GM10266 (cell line): ENCODE measurements around the gene DIO2.

Experiments
- DNase-seq: peaks from one replicate; pipeline ENCODE4 v3.0.0; 2012; ENCODE audit errors: extremely low spot score
- TF ChIP-seq, protein P1 (sequence below): IDR thresholded peaks from 2 replicates; pipeline ENCODE4 v1.5.1; 2012; ENCODE audit warnings: mild to moderate bottlenecking, low read depth; ENCODE audit not compliant: control insufficient read depth, insufficient read depth; ENCODE audit errors: missing control alignments

The DIO2 gene

DNA sequence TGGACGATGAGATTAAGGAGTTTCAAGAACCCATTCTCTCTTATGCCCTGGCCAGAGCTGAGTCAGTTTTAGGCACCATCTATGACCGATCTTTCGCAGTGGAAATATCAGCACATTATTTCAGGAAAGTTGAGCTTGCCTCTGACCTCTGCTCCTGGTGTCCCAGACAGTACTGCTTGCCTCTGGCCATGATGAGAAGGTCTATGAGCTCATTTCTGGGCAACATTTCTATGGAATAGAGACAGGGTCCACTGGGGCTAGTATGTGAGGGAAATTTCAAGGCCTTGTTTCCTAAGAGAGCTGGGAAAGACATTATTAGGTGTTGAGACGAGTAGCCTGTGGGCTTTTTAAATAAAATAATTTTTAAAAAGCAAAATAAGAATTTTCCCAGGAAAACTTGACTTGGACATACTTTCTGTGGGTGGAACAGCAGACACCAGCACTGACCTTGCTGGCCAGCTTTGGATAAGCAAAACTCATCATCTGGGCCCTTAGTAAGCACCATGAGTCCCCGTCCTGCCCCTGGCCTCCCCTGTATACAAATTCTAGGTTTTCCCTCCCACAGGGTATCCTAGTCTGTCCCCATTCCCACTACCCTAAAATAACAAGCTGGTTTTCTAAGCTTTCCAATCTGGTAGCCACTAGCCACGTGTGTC is 43.4 kb downstream of the DIO2 start:
- TF ChIP-seq, protein P1, sequence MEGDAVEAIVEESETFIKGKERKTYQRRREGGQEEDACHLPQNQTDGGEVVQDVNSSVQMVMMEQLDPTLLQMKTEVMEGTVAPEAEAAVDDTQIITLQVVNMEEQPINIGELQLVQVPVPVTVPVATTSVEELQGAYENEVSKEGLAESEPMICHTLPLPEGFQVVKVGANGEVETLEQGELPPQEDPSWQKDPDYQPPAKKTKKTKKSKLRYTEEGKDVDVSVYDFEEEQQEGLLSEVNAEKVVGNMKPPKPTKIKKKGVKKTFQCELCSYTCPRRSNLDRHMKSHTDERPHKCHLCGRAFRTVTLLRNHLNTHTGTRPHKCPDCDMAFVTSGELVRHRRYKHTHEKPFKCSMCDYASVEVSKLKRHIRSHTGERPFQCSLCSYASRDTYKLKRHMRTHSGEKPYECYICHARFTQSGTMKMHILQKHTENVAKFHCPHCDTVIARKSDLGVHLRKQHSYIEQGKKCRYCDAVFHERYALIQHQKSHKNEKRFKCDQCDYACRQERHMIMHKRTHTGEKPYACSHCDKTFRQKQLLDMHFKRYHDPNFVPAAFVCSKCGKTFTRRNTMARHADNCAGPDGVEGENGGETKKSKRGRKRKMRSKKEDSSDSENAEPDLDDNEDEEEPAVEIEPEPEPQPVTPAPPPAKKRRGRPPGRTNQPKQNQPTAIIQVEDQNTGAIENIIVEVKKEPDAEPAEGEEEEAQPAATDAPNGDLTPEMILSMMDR, result no peak
- no peak for DNase-seq

DNA sequence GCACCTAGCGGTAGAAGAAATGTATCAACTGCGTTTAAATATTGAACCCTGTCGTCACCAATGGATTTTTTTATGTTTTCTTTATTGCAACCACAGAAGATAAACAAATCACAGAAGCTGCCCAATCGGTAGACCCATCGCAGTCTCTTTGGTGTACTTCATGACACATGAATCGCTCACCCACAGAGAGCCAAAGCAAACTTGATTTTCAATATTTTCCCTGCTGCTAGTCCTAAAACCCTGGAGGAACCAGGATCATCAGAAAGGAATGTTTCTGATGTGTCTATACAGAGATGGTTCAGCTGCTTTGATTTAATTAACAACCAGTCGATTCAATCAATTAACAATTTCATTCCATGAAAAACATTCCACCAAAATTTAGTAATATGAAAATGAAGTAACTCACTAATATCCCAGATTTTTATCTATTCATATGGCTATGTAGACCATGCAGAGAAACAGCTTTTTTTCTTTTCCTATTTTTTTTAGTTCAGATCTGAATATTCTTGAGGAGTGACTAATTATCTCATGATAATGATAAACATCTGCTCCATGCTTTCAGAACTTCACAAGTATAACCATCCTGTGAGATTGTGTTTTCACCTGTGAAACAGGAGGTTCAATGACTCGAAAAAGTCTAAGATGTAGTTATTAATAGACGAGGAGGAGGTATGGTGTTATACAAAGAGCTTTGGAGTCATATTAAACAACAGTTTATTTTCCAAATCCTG is 46.1 kb downstream of the DIO2 start:
- TF ChIP-seq, protein P1, result no peak
- DNase-seq, result no peak

DNA sequence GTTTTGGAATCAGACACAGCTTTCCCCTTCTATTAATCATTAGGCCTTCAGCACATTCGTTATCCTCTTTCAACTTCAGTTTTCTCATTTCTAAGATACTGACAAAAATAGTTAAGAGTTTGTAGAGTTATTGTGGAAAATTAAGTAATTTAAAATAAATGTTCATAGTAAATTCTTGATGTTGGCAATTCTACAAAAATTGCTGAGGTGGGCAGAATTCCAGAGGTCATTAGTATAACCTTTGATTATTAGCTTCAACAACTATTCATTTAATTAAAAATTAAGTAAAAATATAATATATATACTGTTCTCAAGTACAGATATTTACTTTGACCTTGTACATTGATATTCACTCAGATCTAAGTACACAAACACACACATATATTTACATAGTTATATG is 58.5 kb downstream of the DIO2 start:
- TF ChIP-seq, protein P1, result no peak
- DNase-seq, result no peak

DNA sequence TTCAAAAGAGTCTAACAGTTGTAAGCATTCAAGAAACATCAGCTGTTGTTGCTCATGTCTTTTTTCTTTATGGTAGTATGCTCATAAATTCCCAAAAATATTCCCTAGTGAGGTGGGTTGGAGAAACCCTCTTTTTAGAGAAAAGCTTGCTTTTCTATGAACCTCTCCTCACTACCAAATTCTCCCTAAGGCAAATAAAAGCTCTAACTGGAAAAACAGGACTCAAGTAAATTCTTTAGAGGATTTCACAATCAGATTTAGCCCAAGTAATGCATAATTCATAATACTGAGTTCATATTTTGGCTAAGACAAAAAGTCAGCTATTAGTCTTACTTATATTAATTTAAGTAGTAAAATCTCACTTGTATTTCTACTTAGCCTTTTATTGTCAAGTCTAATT is 59.1 kb downstream of the DIO2 start:
- TF ChIP-seq, protein P1, result no peak
- DNase-seq, result no peak

DNA sequence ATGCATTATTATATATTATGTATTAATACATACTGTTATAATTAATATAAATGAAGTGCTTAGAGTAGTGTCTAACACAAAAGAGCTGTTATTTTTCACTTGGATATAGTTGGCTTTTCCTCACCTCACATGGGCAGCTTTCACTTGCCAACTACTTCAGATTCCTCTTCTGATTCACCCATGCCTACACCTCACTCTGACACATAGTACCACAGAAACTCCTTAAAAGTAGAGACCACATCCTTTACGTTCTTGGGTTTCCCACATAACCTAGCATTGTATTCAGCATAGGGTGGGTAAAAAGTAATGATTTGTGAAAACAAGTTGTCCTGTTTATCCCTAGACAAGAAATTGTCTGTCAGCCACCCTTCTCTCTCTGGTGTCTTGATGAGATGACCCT is 61.0 kb downstream of the DIO2 start:
- DNase-seq, result no peak
- TF ChIP-seq, protein P1, result no peak
